BJ (cell line): ENCODE measurements around the gene DLK2. TPM values are rescaled to one million over a fixed set of nuclear protein-coding genes. Genes with fewer than 3 reads are reported as not detected.

Experiments
- CTCF ChIA-PET: fragments of 350-600 bp; formaldehyde crosslinking; extraction: SDS; loops from one replicate; lab custom pipeline; 2021; ENCODE audit warnings: antibody characterized with exemption, inconsistent platforms; lab: Yijun Ruan, JAX
- POLR2A ChIA-PET: fragments of 300-600 bp; sonication (Branson Sonifier 250); formaldehyde crosslinking; extraction: SDS; loops from one replicate; lab custom pipeline; 2021; ENCODE audit warnings: antibody characterized with exemption; lab: Charles Lee
- DNase-seq: peaks from one replicate; pipeline ENCODE4 v3.0.0-alpha.2; 2011; ENCODE audit warnings: low read depth
- H3K27me3 ChIP-seq: 2 replicates; pipeline ENCODE4 v1.6.0; 2011; ENCODE audit warnings: low read length; ENCODE audit not compliant: control insufficient read depth, insufficient read depth
- H3K36me3 ChIP-seq: 2 replicates; pipeline ENCODE4 v1.5.1; 2011; ENCODE audit warnings: low read length; ENCODE audit not compliant: control insufficient read depth, insufficient read depth
- H3K4me3 ChIP-seq: 2 replicates; pipeline ENCODE4 v1.5.1; 2011; ENCODE audit warnings: low read depth, mild to moderate bottlenecking, control low read depth, low read length
- polyA plus RNA-seq: library from polyadenylated mRNA; depleted of rRNA; stranded (reverse); fragments of >200 nt; gene quantifications from 2 replicates; pipeline ENCODE4 v1.2.3, GENCODE V29; 2011
- TF ChIP-seq, protein P1 (sequence below): IDR thresholded peaks from 2 replicates; pipeline ENCODE4 v1.5.1; 2011; ENCODE audit warnings: low read depth, mild to moderate bottlenecking, control low read depth, inconsistent platforms, low read length, moderate library complexity; ENCODE audit not compliant: insufficient read depth

DLK2 gene
- polyA plus RNA-seq, 1 experiment, result 4.8 TPM

DNA sequence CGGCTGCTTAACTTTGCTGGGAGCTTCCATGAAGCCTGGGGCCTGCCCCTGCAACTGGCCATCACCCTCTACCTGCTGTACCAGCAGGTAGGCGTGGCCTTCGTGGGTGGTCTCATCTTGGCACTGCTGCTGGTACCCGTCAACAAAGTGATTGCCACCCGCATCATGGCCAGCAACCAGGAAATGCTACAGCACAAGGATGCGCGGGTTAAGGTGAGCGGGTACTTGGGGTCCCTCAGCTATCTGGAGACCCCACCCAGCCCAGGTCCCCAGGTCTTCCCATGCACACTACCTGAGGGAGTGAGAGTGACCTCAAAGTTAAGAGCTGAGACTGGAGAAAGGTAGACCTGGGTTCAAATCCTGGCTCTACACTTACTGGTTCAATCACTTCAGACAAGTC, 22.2 kb downstream of the DLK2 start:
- POLR2A ChIA-PET, result no interaction called here
- CTCF ChIA-PET, result interaction anchor here (0.9 to 1.7 kb wide), 3 partner anchors 8 to 73 kb away, joined by 3 to 5 read pairs (median 4); no protein-coding TSS in a partner anchor
- TF ChIP-seq, protein P1, sequence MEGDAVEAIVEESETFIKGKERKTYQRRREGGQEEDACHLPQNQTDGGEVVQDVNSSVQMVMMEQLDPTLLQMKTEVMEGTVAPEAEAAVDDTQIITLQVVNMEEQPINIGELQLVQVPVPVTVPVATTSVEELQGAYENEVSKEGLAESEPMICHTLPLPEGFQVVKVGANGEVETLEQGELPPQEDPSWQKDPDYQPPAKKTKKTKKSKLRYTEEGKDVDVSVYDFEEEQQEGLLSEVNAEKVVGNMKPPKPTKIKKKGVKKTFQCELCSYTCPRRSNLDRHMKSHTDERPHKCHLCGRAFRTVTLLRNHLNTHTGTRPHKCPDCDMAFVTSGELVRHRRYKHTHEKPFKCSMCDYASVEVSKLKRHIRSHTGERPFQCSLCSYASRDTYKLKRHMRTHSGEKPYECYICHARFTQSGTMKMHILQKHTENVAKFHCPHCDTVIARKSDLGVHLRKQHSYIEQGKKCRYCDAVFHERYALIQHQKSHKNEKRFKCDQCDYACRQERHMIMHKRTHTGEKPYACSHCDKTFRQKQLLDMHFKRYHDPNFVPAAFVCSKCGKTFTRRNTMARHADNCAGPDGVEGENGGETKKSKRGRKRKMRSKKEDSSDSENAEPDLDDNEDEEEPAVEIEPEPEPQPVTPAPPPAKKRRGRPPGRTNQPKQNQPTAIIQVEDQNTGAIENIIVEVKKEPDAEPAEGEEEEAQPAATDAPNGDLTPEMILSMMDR, result no peak
- Histone ChIP-seq H3K27me3 (no peaks in the 10 kb centered on the region), H3K4me3 (no peak overlapping the region), H3K36me3 (peaks cover 6% of the 10 kb centered on the region)
- no peak for DNase-seq

DNA sequence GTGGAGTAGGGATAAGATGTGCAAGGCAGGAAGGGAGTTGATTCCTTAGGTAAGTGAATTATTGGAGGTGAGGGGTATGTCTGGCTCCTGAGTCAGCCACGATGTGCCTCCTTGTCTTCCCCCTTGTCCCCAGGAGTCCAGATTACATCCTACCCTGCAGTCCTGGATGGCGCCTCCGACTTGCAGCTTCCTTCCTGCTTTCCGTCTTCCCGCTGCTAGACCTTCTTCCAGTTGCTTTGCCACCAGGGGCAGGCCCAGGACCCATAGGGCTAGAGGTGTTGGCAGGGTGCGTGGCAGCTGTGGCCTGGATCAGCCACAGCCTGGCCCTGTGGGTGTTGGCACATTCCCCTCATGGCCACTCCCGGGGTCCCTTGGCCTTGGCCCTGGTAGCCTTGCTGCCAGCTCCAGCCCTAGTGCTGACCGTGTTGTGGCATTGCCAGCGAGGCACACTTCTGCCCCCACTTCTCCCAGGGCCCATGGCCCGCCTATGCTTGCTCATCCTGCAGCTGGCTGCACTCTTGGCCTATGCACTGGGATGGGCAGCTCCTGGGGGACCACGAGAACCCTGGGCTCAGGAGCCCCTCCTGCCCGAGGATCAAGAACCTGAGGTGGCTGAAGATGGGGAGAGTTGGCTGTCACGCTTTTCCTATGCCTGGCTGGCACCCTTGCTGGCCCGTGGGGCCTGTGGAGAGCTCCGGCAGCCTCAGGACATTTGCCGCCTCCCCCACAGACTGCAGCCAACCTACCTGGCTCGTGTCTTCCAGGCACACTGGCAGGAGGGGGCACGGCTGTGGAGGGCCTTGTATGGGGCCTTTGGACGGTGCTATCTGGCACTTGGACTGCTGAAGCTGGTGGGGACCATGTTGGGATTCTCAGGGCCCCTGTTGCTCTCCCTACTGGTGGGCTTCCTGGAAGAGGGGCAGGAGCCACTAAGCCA, 23.1 kb downstream of the DLK2 start:
- Histone ChIP-seq H3K36me3 (peaks cover 6% of the 10 kb centered on the region), H3K4me3 (no peak overlapping the region), H3K27me3 (no peaks in the 10 kb centered on the region)
- ChIA-PET POLR2A (no interaction called here), CTCF (interaction anchor here (0.9 to 2.6 kb wide), 2 partner anchors 9 to 74 kb away, joined by 4 to 10 read pairs; no protein-coding TSS in a partner anchor)
- DNase-seq, result no peak
- TF ChIP-seq, protein P1, result no peak

DNA sequence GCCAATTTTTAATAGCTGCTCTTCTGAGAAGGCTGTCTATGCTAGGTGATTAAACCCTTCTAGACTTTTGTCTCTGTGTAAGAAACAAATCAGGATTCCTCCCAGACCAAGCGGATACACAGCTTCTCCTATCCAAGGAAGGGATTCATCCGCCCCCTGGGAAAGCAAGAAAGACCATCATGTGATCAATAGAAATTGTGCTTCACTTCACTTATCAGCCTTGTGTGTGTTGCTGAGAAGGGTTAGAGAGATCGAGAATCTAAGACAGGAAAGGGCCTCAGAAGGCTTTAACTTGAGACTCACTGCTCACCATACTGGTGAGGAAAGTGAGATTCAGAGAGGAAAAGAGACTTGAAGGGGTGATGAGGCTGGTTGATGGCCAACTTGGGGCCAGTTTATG, 26.5 kb downstream of the DLK2 start:
- TF ChIP-seq, protein P1, result no peak
- no peak for DNase-seq
- H3K36me3 ChIP-seq, result peaks cover 6% of the 10 kb centered on the region
- no peaks in the 10 kb centered on the region for H3K27me3 ChIP-seq
- H3K4me3 ChIP-seq, result peak overlapping the region; percentile 55; the same call in 1 of the 2 replicates
- ChIA-PET POLR2A (no interaction called here), CTCF (no interaction called here)

DNA sequence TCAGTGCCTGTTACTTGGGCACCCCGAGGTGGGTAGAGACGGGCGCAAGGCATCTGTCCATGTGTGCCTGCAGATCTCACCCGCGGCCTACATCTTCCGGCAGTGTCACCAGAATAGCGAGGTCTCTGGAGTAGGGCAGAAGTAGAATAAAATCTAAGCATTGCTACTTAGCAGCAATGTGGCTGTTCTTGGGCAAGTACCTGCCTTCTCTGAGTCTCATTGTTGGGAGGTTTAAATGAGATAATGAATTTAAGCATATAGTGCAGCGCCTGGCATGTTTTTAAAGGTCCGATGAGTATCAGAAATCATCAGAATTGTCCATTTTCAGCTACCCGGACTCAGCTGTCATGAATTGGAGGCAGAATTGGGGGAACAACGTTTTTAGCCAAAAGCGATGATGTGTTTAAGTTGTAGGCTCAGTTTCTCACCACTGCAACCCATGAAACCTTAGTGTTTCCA, 27.2 kb downstream of the DLK2 start:
- H3K27me3 ChIP-seq, result no peaks in the 10 kb centered on the region
- DNase-seq, result no peak
- H3K36me3 ChIP-seq, result peaks cover 6% of the 10 kb centered on the region
- H3K4me3 ChIP-seq, result peak overlapping the region; percentile 55
- TF ChIP-seq, protein P1, result no peak
- CTCF ChIA-PET, result no interaction called here
- POLR2A ChIA-PET, result no interaction called here

DNA sequence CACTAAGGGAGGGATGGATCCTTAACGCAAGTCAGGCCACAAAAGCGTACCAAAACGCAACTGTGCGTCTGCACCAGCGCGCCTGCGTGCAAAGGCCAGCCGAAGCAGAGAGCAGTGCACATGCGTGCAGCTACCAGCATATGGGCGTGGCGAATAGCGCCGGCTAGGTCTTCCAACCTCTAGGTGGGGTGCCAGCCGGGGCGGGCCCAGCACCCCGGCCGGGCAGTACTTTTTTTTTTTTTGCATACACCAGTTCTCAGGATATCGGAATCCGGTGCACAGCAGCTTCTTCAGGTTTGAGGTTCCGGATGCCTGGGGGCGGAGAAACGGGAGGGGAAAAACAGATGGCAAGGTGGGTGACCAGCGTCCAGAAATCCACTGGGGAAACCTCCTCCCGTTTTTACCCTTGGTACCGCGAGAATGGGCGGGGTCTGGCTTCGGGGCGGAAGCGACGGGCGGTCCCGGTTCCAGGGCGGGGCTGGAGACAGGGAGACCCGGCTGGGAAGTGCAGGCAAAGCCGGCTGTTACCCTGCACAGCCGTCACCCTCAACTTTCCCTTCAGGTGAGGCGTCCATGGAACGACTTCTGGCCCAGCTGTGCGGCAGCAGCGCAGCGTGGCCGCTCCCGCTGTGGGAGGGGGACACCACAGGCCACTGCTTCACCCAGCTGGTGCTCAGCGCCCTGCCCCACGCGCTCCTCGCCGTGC, 27.8 kb downstream of the DLK2 start, which contains the start of gene ABCC10:
TSS of gene ABCC10 (plus strand) at position 136 of the 706 bp plus-strand sequence. CDS start at position 574, 438 bp downstream.
- H3K27me3 ChIP-seq, result no peaks in the 10 kb centered on the region

More for the DNA sequence above, 27.8 kb downstream of the DLK2 start, which contains the start of gene ABCC10:
- Histone ChIP-seq H3K4me3 (peak within 1 kb of the TSS; percentile 55), H3K36me3 (peaks cover 4% of the 10 kb centered on the region)
- ChIA-PET POLR2A (no interaction called here), CTCF (interaction anchor here (0.8 to 1.1 kb wide), 2 partner anchors 38 to 52 kb away, joined by 3 read pairs; no protein-coding TSS in a partner anchor)
- DNase-seq, result peak; percentile 70
- TF ChIP-seq, protein P1, result peak; percentile 69
